CD4-positive, alpha-beta T cell treated with Interleukin-15 for 1 hour (primary cell): ENCODE results near the gene LONP1.

ENCODE experiments used
- DNase-seq: peaks from one replicate; pipeline ENCODE4 v3.0.0-alpha.2; 2020

LONP1 gene

GRCh38 chr19:5646703-5647102, 73.2 kb downstream of the LONP1 start:
- DNase-seq: no peak

GRCh38 chr19:5645409-5645808, 74.5 kb downstream of the LONP1 start:
- no peak for DNase-seq

GRCh38 chr19:5644037-5644436, 75.9 kb downstream of the LONP1 start:
- DNase-seq: no peak

GRCh38 chr19:5643060-5643459, 76.9 kb downstream of the LONP1 start:
- DNase-seq: no peak

GRCh38 chr19:5642204-5642603, 77.7 kb downstream of the LONP1 start:
- DNase-seq: no peak
